ENCODE measurements around the gene POPDC2. TPM values are rescaled to one million over a fixed set of nuclear protein-coding genes. Genes with fewer than 3 reads are reported as not detected.
"Not testable (repeated sequence)": the region's sequence is repeated elsewhere in the genome, so short reads cannot be mapped to it uniquely, and the experiment has no call there.

The POPDC2 gene
- total RNA-seq, 2 experiments from 2014 or later: 3.4 to 4.5 TPM

DNA sequence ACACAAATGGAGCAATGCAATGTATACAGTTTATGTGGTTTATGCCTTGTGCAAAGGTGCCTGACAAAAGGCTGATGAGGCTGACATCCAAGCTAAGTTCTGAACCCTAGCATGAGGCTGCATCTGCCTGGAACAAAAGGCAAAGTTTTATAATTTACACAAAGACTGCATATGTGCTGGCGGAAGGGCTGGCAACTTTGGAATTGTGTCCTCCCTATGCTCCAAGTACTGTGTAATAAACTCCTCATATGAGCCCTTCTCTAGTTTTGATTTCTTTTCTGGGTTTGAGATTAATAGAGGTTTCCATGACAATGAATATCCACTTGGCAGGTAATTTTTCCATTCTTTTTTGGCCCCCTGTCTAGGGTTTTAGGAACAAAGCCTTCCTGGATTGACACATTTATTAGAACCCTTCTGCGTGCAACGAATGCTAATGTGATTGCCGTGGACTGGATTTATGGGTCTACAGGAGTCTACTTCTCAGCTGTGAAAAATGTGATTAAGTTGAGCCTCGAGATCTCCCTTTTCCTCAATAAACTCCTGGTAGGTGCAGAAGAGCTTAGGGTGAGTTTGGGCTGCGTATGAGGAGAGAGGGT is 51.9 kb downstream of the POPDC2 start:
- DNase-seq (no peak), ATAC-seq (ENCODE audit: low read depth) (no peak)
- H3K36me3 Mint-ChIP-seq: no peaks in the 10 kb centered on the region
- H3K9me3 Mint-ChIP-seq: no peaks in the 10 kb centered on the region
- H3K27me3 Mint-ChIP-seq: peaks cover 29% of the 10 kb centered on the region
- H3K4me1 Mint-ChIP-seq: peaks cover 8% of the 10 kb centered on the region
- no peak overlapping the region for H3K27ac Mint-ChIP-seq
- H3K4me3 Mint-ChIP-seq: no peak overlapping the region
- POLR2A ChIA-PET: no interaction called here

DNA sequence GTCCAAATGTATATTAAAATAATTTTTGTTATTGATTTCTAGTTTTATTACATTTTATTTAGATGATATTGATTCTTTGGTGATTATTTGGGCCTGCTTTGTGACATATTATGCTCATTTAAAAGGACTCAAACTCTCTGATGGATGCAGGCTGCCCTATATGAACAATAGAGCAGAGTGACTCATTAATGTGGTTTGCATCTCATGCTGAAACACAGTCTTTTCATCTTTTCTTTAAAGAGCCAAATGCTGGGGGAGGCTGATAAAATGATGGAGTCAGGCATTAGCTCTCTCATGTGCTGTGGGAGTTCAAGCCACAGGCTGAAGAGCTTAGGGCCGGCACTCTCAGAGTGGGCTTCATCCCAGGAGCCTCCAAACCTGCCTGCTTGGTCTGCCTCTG is 55.5 kb downstream of the POPDC2 start:
- no peak for ATAC-seq (ENCODE audit: low read depth)
- POLR2A ChIA-PET: no interaction called here
- H3K4me1 Mint-ChIP-seq: peaks cover 15% of the 10 kb centered on the region
- H3K27me3 Mint-ChIP-seq: peaks cover 18% of the 10 kb centered on the region
- no peaks in the 10 kb centered on the region for H3K9me3 Mint-ChIP-seq
- H3K27ac Mint-ChIP-seq: no peak overlapping the region
- no peak for DNase-seq
- H3K4me3 Mint-ChIP-seq: no peak overlapping the region
- H3K36me3 Mint-ChIP-seq: no peaks in the 10 kb centered on the region

DNA sequence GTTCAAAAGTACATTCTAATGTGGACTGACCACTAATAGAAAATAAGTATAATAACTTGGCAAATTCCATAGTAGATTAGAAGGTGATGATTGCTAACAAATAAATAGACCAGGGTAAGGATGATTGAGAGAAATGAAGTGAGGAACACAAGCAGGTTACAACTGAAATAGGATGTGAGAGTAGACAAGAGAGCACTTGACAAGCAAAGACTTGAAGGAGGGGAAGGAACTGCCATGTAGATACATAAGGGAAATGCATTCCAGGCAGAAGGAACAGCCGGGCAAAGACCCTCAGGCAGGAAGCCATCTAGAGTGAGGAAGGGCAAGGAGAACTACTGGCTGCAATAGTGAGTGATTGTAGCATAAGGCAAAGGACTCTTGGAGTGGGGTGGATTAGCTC is 57.7 kb downstream of the POPDC2 start:
- no peak overlapping the region for H3K27ac Mint-ChIP-seq
- peaks cover 7% of the 10 kb centered on the region for H3K27me3 Mint-ChIP-seq
- H3K36me3 Mint-ChIP-seq: no peaks in the 10 kb centered on the region
- ATAC-seq (ENCODE audit: low read depth) (no peak), DNase-seq (no peak)
- H3K9me3 Mint-ChIP-seq: no peaks in the 10 kb centered on the region
- POLR2A ChIA-PET: no interaction called here
- H3K4me1 Mint-ChIP-seq: peaks cover 26% of the 10 kb centered on the region
- H3K4me3 Mint-ChIP-seq: no peak overlapping the region

DNA sequence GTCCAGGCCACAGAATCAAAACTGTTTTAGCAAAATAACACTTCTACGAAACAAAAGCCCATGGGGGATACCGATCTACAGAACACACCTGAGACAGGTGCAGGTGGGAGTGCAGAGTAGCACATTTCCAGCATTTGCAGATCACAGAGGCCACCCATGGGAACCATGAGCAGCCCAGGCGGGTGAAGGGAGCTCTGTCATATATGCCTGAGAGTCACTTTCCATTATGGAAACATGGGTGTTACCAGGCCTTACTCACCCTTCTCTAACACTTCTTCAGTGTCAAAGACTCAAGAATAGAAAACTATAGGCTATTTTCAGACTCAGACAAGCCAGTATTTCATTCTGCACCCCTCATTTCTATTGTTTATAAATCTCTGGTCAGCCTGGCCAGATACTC is 59.2 kb downstream of the POPDC2 start:
- POLR2A ChIA-PET: interaction anchor here (1.8 kb wide), 1 partner anchor 21 kb away, joined by 6 read pairs; the partner anchor contains the start of gene ADPRH
- no peaks in the 10 kb centered on the region for H3K36me3 Mint-ChIP-seq
- H3K4me1 Mint-ChIP-seq: peaks cover 34% of the 10 kb centered on the region
- ATAC-seq (ENCODE audit: low read depth) (no peak), DNase-seq (no peak)
- H3K9me3 Mint-ChIP-seq: no peaks in the 10 kb centered on the region
- H3K27ac Mint-ChIP-seq: no peak overlapping the region
- H3K4me3 Mint-ChIP-seq: no peak overlapping the region
- H3K27me3 Mint-ChIP-seq: peaks cover 2% of the 10 kb centered on the region

DNA sequence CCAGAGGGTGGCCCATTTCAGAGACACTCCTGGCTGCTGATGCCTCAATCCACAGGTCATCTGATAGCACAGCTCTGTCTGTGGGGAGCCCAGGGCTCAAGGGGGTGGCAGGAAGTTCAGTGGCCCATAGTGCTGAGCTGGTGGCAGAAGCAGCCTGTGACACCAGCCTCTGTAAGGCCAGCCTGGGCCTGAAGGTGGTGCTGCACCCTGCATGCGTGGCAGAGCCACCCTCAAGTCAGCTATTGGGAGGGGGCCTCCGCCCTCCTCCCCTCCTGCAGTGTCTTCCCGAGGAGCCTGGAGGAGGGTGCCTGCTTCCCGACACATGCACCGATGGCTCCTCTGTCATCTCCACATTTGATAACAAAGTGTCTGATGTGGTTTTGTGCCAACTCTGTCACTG is 59.7 kb downstream of the POPDC2 start:
- Mint-ChIP-seq H3K27me3 (peaks cover 2% of the 10 kb centered on the region), H3K4me1 (peaks cover 38% of the 10 kb centered on the region), H3K9me3 (no peaks in the 10 kb centered on the region), H3K36me3 (no peaks in the 10 kb centered on the region), H3K27ac (no peak overlapping the region), H3K4me3 (no peak overlapping the region)
- DNase-seq (peak; percentile 48), ATAC-seq (ENCODE audit: low read depth) (peak; percentile 91)
- POLR2A ChIA-PET: interaction anchor here (1.0 to 1.8 kb wide), 2 partner anchors 21 to 76 kb away, joined by 3 to 6 read pairs; partner anchors contain the start of genes ADPRH and COX17

DNA sequence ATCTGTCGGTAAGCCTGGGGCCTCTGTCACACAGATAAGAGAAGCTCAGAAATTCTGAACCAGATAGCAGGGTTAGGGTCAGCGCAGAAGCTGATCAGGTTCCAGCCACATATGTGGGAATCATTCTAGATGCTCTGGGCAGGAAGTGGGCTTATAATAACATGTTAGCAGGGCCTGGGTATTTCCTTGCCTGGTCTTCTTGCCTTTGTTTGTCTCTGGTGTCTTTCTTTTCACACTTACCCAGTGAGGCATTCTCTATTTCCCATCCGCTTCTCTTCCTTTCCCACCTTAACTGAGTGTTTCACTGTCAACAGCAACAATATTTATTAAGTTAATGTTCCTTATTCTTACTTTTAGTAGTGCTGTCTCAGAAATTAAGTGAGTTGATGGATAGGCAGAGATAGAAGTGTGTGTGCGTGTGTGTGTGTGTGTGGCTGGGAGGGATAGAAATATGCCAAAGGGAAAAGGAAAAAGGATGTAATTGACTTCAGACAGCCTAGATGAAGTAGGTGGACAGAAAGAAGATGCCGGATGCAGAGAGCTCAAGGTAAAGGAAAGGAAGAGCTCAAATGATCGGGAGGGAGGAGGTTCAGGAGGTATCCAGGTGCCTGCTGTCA is 60.7 kb downstream of the POPDC2 start:
- H3K27ac Mint-ChIP-seq: no peak overlapping the region
- no peaks in the 10 kb centered on the region for H3K9me3 Mint-ChIP-seq
- no peaks in the 10 kb centered on the region for H3K36me3 Mint-ChIP-seq
- H3K4me1 Mint-ChIP-seq: peaks cover 36% of the 10 kb centered on the region
- H3K27me3 Mint-ChIP-seq: peaks cover 2% of the 10 kb centered on the region
- ATAC-seq (ENCODE audit: low read depth): no peak
- POLR2A ChIA-PET: interaction anchor here (1.0 kb wide), 1 partner anchor 77 kb away, joined by 3 read pairs; the partner anchor contains the start of gene COX17
- no peak overlapping the region for H3K4me3 Mint-ChIP-seq
- DNase-seq: no peak

DNA sequence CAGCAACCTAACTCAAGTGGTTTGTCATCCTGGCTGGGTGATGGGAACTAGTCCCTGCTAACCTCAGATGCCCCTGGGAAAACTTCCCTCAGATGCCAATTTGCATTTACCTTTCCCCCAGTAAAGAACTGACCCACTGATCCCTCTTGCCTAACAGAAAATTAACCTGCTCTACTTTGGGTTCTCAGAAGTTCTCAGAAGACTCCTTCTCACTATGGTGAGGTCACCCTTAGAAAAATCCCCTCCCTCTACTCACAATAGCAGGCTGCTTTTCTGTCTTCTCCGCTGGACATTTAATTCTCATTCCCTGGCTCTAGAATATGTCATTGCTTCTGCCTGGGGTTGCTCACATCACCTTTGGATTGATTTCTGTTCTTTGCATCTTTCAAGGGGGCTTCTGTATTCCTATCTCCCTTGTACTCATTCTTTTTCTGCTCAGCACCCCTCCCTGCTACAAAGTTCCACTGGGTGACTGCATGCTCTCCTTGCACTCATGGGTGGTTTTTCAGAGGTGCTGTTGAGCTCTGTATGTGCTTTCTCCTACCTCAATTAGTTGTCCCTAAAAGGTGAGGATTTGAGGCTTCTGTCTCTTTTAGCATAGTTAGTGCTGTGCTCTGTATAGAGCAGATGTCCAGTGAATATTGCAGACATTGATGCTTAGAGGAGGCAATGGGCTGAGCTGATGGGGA is 61.8 kb downstream of the POPDC2 start:
- Mint-ChIP-seq H3K9me3 (no peaks in the 10 kb centered on the region), H3K27ac (no peak overlapping the region), H3K27me3 (peaks cover 2% of the 10 kb centered on the region), H3K4me3 (no peak overlapping the region), H3K36me3 (no peaks in the 10 kb centered on the region), H3K4me1 (peaks cover 33% of the 10 kb centered on the region)
- POLR2A ChIA-PET: no interaction called here
- DNase-seq: no peak
- ATAC-seq (ENCODE audit: low read depth): no peak

DNA sequence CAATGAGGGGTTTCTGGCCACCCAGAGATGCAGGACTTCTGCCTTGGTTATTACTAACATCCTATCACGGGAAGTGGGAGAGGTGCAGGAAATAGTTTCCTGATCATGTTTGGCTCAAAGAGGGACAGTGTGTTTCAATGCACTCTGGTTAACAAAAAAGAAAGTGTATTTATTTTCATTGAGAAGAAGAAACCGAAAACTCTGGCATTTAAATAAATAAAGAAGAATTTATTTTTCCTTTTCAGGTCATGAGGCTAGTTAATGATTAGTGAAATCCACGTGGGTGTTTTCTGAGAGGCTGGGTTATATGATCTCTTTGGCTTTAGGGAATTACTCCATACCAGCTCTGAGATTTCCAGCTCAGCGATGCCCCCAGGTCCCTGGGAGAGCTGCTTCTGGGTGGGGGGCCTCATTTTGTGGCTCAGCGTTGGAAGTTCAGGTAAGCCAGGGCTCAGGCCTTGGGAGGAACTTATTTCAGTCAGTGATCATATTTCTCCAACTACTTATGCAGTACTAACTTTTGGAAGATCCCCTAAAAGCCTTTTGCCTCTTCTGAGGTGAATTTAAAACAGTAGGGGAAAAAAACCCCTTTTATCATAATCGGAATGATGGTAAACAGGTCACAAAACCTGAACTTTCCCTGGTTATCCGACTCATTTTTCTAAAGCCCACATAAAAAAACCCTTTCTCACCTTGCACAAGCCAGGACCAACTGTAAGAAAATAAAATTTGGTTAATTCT is 62.7 kb downstream of the POPDC2 start, which contains the start of gene PLA1A:
Gene PLA1A, plus strand, starts transcription at position 338 of the 741 bp plus-strand sequence. Its CDS starts 29 bp downstream, at position 367.
- DNase-seq: no peak
- no peak for ATAC-seq (ENCODE audit: low read depth)
- POLR2A ChIA-PET: no interaction called here
- H3K27me3 Mint-ChIP-seq: no peaks in the 10 kb centered on the region
- H3K36me3 Mint-ChIP-seq: no peaks in the 10 kb centered on the region
- peak within 1 kb of the TSS; percentile 14 for H3K27ac Mint-ChIP-seq
- no peak within 1 kb of the TSS for H3K4me3 Mint-ChIP-seq
- H3K9me3 Mint-ChIP-seq: no peaks in the 10 kb centered on the region
- peaks cover 33% of the 10 kb centered on the region for H3K4me1 Mint-ChIP-seq

DNA sequence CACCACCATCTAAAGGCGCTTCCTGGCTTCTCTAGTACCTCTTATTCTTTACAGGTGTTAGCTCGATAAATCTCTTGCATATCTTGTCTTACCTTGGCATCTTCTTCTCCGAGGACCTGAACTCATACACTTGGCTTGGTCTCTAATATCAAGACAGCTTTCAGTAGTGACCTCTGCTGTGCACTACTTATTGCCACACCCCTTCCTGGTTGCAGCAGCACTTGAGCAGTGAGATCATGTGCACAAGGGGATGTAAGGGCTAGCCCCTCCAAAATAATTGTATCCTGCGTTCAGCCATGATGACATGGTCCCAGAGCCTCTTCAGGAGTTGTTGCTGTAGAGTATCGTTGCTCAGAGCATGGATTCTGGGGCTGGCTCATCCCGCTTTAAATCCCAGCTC is 64.0 kb downstream of the POPDC2 start:
- Mint-ChIP-seq H3K27ac (no peak overlapping the region), H3K4me3 (no peak overlapping the region), H3K9me3 (no peaks in the 10 kb centered on the region), H3K4me1 (peaks cover 33% of the 10 kb centered on the region), H3K27me3 (no peaks in the 10 kb centered on the region), H3K36me3 (no peaks in the 10 kb centered on the region)
- ATAC-seq (ENCODE audit: low read depth) (no peak), DNase-seq (no peak)
- POLR2A ChIA-PET: no interaction called here

DNA sequence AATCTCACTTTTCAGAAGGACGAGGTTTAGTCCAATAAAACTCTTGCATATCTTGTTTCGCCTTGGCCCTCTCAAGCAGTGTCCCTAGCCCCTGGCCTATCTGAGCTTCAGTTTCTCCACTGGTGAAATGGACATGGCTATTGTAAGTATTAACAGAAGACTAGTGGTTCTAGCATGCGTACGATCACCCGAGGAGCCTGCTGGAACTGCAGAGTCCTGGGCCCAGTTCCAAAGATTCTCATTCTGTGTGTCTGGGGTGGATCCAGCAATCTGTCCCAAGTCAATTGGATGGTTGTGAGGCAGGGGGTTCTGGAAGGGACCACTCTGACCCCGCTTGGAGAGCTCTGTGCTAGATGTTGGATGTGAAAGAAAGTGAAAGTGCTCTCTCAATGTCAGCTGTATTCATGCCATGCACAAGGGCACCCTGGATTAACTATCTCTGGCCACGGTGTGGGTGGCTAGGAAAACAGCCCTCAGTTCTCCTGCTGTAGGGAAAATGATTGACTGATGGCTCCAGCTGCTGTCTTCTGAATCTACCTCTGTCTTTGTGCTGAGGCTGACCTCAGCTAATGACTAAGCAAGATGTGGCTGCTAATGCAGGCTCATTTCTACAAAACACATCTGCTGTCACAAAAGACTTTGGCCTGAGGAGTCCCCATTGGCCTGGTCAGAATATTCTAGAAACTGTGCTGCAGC is 64.6 kb downstream of the POPDC2 start:
- Mint-ChIP-seq H3K27me3 (no peaks in the 10 kb centered on the region), H3K9me3 (peaks cover under 1% of the 10 kb centered on the region), H3K4me3 (peak overlapping the region; percentile 36), H3K4me1 (peaks cover 30% of the 10 kb centered on the region), H3K27ac (no peak overlapping the region), H3K36me3 (no peaks in the 10 kb centered on the region)
- POLR2A ChIA-PET: no interaction called here
- peak; percentile 10 for ATAC-seq (ENCODE audit: low read depth)
- no peak for DNase-seq

DNA sequence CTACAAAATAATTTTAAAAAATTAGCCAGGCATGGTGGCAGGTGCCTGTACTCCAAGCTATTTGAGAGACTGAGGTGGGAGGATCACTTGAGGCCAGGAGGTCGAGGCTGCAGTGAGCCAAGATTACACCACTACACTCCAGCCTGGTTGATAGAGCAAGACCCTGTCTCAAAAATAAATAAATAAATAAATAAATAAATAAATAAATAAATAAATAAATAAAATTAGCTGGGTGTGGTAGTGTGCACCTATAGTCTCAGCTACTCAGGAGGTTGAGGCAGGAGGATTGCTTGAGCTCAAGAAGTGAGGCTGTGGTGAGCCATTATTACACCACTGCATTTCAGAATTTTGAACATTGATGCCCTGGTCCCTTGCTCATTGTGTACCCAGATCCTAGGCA is 65.5 kb downstream of the POPDC2 start:
- H3K36me3 Mint-ChIP-seq; POLR2A ChIA-PET; H3K27ac Mint-ChIP-seq; H3K27me3 Mint-ChIP-seq; ATAC-seq (ENCODE audit: low read depth); DNase-seq; H3K9me3 Mint-ChIP-seq; H3K4me3 Mint-ChIP-seq: not testable (repeated sequence)
- H3K4me1 Mint-ChIP-seq: peaks cover 27% of the 10 kb centered on the region

DNA sequence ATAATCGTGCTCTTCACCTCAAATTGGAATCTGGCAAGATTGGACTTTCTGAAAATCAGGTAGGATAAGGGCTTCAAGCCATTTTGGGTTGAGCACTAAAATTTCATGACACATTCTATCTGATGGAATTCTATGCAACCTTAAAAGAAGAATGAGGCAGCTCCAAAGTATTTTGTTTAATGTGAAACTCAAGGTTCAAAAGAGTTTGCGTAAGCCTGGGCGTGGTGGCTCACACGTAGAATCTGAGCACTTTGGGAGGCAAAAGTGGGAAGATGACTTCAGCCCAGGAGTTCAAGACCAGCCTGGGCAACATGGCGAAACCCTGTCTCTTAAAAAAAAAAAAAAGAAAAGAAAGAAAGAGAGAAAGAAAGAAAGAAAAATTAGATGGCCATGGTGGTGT is 66.3 kb downstream of the POPDC2 start:
- Mint-ChIP-seq H3K36me3 (peaks cover 9% of the 10 kb centered on the region), H3K4me1 (peaks cover 23% of the 10 kb centered on the region), H3K27me3 (peaks cover 2% of the 10 kb centered on the region), H3K4me3 (no peak overlapping the region), H3K27ac (no peak overlapping the region), H3K9me3 (peaks cover 4% of the 10 kb centered on the region)
- POLR2A ChIA-PET: no interaction called here
- ATAC-seq (ENCODE audit: low read depth): no peak
- no peak for DNase-seq

DNA sequence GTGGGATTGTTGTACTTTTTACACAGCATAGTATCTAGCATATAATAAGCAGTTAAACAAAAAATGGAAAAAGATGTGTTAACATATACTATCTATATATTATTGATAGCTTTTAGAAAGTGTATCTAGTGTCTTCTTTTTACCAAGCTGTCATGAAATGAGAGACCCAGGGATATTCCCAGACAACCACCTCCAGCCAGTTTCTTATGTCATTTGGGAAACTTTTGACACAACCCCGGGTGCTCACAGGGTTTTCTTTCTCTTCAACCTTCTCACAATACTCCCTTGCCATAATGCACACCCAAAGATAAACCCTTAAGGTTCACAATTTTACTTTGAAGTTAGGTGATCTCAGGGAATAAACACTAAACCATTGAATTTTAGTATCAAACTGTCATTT is 67.5 kb downstream of the POPDC2 start:
- POLR2A ChIA-PET: no interaction called here
- Mint-ChIP-seq H3K9me3 (peaks cover 4% of the 10 kb centered on the region), H3K27ac (no peak overlapping the region), H3K4me3 (no peak overlapping the region), H3K4me1 (peaks cover 27% of the 10 kb centered on the region), H3K27me3 (peaks cover 2% of the 10 kb centered on the region), H3K36me3 (peaks cover 15% of the 10 kb centered on the region)
- no peak for ATAC-seq (ENCODE audit: low read depth)
- no peak for DNase-seq

Data from activated naive CD8-positive, alpha-beta T cell treated with anti-CD3 and anti-CD28 coated beads, Interleukin-2, amount 10 ng/mL, durations not matched to agents 7 days and 5 days (primary cell).